DMS153 treated with DMSO at 0.1 percent for 48 hours (cell line): ENCODE results near the gene FAM13A.
"Not testable (repeated sequence)": the region's sequence is repeated elsewhere in the genome, so short reads cannot be mapped to it uniquely, and the experiment has no call there.

Experiments
- DNase-seq: peaks from one replicate; lab custom pipeline; 2025; ENCODE audit not compliant: unreplicated experiment; lab: John Stamatoyannopoulos, UW

Gene FAM13A

GRCh38 chr4:89056953-89057398, at the start of gene FAM13A:
Gene FAM13A (minus strand): TSS chr4:89057185. CDS start chr4:89056964, 221 bp downstream.
- DNase-seq: peak; percentile 80

- no peak for DNase-seq
Measured at GRCh38 chr4:89105726-89106125, 48.7 kb upstream of the FAM13A start.

- no peak for DNase-seq
Measured at GRCh38 chr4:89101256-89102161, 44.5 kb upstream of the FAM13A start.

- no peak for DNase-seq
Measured at GRCh38 chr4:89100853-89101252, 43.9 kb upstream of the FAM13A start.

- DNase-seq: no peak
Measured at GRCh38 chr4:89099471-89099870, 42.5 kb upstream of the FAM13A start.

GRCh38 chr4:89099034-89099433, 42.0 kb upstream of the FAM13A start:
- no peak for DNase-seq

- no peak for DNase-seq
Measured at GRCh38 chr4:89078300-89078699, 21.3 kb upstream of the FAM13A start.

GRCh38 chr4:89077761-89078160, 20.8 kb upstream of the FAM13A start:
- no peak for DNase-seq

GRCh38 chr4:89072921-89073320, 15.9 kb upstream of the FAM13A start:
- no peak for DNase-seq

GRCh38 chr4:89071311-89071710, 14.3 kb upstream of the FAM13A start:
- DNase-seq: no peak

GRCh38 chr4:89070041-89070440, 13.1 kb upstream of the FAM13A start:
- no peak for DNase-seq

GRCh38 chr4:89069481-89069880, 12.5 kb upstream of the FAM13A start:
- DNase-seq: no peak

- no peak for DNase-seq
Measured at GRCh38 chr4:89067417-89067816, 10.4 kb upstream of the FAM13A start.

GRCh38 chr4:89064848-89065247, 7.9 kb upstream of the FAM13A start:
- DNase-seq: no peak

GRCh38 chr4:89057844-89058243, 859 bp upstream of the FAM13A start:
- DNase-seq: not testable (repeated sequence)

GRCh38 chr4:89056292-89056952, 563 bp downstream of the FAM13A start:
- DNase-seq: no peak

- no peak for DNase-seq
Measured at GRCh38 chr4:89055157-89056080, 1.6 kb downstream of the FAM13A start.

GRCh38 chr4:89054627-89055026, 2.4 kb downstream of the FAM13A start:
- DNase-seq: no peak

GRCh38 chr4:89049853-89050252, 7.1 kb downstream of the FAM13A start:
- no peak for DNase-seq

- DNase-seq: no peak
Measured at GRCh38 chr4:89048906-89049601, 7.9 kb downstream of the FAM13A start.
